ENCODE data around the gene LSR.
"Not testable (repeated sequence)": the region's sequence is repeated elsewhere in the genome, so short reads cannot be mapped to it uniquely, and the experiment has no call there.

The LSR gene

DNA sequence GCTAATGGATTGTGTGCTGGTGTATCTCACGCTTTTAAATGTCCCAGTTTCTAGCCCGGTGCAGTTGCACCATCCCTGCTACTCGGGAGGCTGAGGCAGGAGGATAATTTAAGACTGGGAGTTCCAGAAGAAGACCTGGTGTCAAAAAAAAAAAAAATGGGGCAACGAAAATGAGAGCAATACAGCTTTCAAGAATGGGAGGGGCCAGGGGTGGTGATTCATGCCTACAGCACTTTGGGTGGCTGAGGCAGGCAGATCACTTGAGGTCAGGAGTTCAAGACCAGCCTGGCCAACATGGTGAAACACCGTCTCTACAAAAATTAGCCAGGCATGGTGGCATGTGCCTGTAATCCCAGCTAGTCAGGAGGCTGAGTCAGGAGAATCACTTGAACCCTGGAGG is 37.3 kb downstream of the LSR start:
- not testable (repeated sequence) for DNase-seq (ENCODE audit: low read depth in 2 of 2)

- no peak for DNase-seq (ENCODE audit: low read depth in 2 of 2)
Observed at GRCh38 chr19:35287713-35288112, 38.9 kb downstream of the LSR start.

DNA sequence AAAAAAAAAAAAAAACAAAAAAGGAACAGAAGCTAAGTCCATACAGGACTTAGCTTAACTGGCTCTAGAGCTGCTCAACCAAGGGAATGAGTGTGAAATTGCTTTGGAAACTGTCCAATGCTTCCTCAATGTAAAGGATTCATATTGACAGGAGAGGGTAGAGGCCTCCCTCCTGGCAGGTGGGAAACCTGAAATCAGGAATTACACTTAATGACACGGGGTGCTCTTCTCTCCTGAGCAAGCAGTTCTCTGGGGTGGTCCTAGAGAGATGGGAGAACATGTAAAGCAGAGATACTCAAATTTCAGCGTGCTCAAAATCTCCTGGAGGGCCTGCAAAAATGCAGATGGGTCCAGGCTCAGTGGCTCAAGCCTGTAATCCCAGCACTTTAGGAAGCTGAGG is 39.5 kb downstream of the LSR start:
- DNase-seq (ENCODE audit: low read depth in 2 of 2), result no peak

- DNase-seq (ENCODE audit: low read depth in 2 of 2), result no peak
Observed at GRCh38 chr19:35288906-35289305, 40.1 kb downstream of the LSR start.

DNA sequence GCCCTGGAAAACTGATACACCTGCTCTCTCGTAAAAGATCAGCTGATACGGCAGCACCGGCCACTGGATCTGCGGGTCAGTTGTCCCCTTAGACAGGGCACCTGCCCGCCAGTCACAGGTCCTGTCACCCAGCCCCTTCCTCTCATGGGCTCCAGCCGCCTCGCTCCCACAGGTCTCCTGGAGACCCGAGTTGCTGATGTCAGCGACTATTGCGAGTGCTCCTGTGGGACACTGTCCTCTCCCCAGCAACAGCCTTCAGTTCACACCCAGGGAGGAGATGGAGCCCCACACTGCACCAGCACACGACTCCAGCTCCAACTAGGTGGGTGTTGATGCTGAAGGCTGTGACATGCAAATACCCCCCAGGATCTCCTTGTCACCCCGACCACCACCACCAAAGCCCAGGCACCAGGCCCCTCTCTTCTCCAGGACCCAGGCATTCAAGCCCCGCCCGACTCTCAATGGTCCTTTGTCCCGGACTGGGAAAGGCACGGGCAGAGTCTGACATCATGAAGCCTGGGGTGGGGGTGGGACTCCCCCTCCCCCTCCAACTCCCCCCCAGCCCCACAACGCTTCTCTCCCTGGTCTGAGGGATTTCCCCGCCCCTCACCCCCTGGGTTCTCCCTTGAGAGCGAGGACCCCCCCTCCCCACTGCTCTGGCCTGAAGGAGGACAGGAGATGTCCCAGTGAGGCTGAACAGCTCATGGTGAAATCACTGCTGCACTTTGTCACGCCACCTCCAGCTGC is 41.8 kb downstream of the LSR start:
- DNase-seq (ENCODE audit: low read depth in 2 of 2), result no peak

DNA sequence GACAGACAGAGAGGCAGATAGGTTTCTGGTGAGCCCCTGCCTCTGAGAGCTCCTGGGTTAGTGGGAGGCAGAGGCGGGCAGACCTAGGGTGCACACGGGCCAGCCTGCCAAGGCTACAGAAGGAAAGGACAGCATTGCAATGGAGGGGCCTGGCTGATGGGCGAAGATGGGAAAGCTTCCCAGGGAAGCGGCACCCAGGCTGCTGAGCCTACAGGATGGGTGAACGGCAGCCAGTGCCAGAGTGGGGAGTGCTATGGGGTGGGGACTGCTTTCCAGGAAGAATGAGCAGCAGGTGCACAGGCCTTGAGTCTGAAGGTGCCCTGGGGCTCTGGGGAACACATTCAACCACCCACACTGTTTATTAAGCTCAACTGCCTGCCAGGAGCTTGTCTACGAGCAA is 42.5 kb downstream of the LSR start:
- no peak for DNase-seq (ENCODE audit: low read depth in 2 of 2)

GRCh38 chr19:35291916-35292315 is 43.1 kb downstream of the LSR start, which contains the start of gene MAG:
Gene MAG (plus strand): TSS chr19:35292161. CDS start chr19:35295409, 3,248 bp downstream.
- no peak for DNase-seq (ENCODE audit: low read depth in 2 of 2)

GRCh38 chr19:35292421-35293362 is 43.9 kb downstream of the LSR start:
- DNase-seq (ENCODE audit: low read depth in 2 of 2), result no peak

- no peak for DNase-seq (ENCODE audit: low read depth in 2 of 2)
Observed at GRCh38 chr19:35293363-35293739, 44.5 kb downstream of the LSR start.

- no peak for DNase-seq (ENCODE audit: low read depth in 2 of 2)
Observed at GRCh38 chr19:35293808-35294207, 45.0 kb downstream of the LSR start.

- DNase-seq (ENCODE audit: low read depth in 2 of 2), result no peak
Observed at GRCh38 chr19:35294328-35294727, 45.5 kb downstream of the LSR start.

GRCh38 chr19:35294859-35295791 is 46.3 kb downstream of the LSR start:
- DNase-seq (ENCODE audit: low read depth in 2 of 2), result no peak

DNA sequence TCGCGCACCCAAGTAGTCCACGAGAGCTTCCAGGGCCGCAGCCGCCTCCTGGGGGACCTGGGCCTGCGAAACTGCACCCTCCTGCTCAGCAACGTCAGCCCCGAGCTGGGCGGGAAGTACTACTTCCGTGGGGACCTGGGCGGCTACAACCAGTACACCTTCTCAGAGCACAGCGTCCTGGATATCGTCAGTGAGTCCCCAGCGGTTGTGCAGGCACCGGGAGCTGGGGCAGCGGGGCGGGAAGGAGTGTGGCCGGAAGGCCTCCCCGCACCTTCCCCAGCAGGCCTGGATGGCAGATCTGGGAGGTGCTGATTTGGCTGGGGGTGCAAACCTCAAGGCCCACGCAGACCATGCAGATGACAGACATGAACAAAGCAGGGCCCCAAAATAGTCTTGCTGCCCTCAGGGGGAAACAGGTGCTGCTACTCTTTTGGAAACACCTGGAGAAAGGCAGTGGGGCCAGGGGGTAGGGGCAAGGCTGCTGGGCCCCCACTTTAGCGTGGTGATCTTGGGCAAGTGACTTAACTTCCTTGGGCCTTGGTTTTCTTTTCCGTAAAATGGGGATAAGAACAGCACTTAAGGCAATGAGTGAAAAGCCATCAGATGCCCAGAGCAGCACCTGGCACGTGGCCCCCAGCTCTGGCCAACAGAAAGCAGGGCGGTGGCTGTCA is 47.1 kb downstream of the LSR start:
- peak in 1 of 2 donors; percentile 17 for DNase-seq (ENCODE audit: low read depth in 2 of 2)

DNA sequence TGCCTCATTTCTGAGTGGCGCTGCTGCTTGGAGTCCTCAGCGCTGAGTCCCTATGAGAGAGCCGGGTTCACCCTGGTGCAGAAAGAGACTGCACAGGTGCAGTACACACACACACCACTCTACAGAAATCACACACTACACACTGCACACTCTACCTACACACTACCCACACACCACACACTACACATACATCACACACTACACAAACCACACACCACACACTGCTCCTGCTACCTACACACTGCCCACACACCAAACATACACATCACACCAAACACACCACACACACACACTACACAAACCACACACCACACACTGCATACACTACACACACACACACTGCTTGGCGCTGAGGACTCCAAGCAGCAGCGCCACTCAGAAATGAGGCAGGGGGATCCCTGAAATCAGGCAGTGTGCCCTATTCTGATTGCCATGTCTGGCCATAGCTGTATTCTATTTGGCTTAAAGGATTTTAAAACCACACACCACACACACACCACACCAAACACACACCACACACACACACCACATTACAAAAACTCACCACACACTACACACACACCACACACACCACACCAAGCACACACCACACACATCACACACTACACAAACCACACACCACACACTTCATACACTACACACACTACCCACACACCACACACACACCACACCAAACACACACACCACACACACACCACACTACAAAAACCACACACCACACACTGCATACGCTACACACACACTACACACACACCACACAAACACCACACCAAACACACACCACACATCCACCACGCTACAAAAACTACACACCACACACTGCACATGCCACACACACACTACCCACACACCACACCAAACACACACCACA is 48.1 kb downstream of the LSR start:
- no peak for DNase-seq (ENCODE audit: low read depth in 2 of 2)

- DNase-seq (ENCODE audit: low read depth in 2 of 2), result no peak
Observed at GRCh38 chr19:35297515-35297848, 48.7 kb downstream of the LSR start.

DNA sequence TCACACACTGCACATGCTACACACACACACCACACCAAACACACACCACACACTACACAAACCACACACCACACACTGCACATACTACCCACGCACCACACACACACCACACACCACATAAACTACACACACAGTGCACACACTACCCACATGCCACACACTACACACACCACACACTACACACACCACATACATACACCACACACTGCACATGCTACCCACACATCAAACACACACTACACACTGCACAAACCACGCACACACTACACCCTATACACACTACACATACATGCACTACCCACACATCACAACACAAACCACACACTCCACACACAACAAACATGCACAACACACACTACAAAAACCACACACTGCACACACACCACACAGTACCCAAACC is 49.1 kb downstream of the LSR start:
- DNase-seq (ENCODE audit: low read depth in 2 of 2), result no peak

DNA sequence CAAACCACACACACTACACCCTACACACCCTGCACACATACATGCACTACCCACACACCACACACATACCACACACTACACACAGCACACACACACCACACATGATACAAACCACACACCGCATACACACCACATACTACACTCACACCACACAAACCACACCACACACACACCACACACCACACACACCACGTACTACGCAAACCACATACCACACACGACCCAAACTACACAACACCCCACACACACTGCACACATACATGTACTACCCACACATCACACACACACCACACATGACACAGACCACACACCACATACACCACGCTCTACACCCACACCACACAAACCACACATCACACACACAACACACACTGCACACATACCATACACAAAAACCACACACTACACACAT is 49.8 kb downstream of the LSR start:
- DNase-seq (ENCODE audit: low read depth in 2 of 2), result no peak

DNA sequence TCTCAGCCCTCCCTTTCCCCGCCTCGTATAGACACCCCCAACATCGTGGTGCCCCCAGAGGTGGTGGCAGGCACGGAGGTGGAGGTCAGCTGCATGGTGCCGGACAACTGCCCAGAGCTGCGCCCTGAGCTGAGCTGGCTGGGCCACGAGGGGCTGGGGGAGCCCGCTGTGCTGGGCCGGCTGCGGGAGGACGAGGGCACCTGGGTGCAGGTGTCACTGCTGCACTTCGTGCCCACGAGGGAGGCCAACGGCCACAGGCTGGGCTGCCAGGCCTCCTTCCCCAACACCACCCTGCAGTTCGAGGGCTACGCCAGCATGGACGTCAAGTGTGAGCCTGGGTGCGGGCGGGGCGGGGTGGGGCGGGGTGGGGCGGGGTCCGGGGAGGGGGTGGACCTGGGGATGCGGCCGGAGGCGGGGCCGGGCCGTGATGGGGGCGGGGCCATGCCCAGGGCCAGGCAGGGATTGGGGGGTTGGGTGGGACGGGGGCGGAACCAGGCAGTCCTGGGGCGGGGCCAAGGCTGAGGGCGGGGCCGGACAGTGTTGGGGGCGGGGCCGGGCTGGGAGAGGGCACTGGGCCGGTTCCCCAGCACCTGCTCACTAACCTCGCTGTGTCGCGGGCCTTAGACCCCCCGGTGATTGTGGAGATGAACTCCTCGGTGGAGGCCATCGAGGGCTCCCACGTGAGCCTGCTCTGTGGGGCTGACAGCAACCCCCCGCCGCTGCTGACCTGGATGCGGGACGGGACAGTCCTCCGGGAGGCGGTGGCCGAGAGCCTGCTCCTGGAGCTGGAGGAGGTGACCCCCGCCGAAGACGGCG is 50.9 kb downstream of the LSR start:
- DNase-seq (ENCODE audit: low read depth in 2 of 2), result no peak

GRCh38 chr19:35300339-35300649 is 51.5 kb downstream of the LSR start:
- DNase-seq (ENCODE audit: low read depth in 2 of 2), result no peak

DNA sequence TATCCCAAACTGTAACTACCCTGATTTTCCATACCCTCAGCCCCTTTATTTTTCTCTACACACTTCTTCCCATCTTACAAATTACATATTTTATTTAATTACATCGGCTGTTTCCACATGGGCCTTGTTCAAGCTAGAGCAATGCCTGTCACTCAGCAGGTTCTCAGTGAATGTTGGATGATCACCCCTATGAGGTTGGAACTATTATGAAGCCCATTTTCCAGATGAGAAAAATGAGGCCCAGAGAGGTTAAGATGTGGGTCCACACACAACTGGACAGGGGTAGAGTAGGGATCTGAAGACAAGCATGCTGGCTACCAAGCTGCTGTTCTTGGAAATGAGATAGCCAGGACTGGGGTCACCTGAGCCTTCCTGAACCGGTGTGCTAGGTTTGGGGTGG is 53.2 kb downstream of the LSR start:
- no peak for DNase-seq (ENCODE audit: low read depth in 2 of 2)

Measured in stimulated activated CD4-positive, alpha-beta T cell treated with anti-CD3 and anti-CD28 coated beads, Interleukin-4, amount 100 ng/mL, for 48 hours (primary cell).